ENCODE data around the gene SLC35F5.
"Not testable (repeated sequence)": the region's sequence is repeated elsewhere in the genome, so short reads cannot be mapped to it uniquely, and the experiment has no call there.

The SLC35F5 gene

DNA sequence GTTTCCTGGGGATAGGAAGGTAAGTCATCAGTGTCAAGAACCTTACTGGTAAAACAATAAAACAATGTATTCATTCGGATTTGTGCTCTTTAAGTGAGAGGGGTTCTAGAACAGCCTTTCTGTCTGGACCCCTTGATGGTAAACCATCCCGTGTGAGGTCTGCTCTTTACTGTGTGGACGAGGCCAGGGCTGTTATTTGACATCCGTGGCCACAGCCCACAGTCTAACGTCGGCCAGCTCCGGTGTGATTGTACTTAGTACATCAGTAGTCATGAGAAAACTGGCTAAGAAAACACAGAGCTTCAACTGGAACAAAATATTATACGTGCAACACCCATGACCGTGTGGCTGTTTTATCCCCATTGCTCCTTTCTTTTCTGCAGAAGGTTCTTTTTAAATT is 62.0 kb downstream of the SLC35F5 start:
- no peak for DNase-seq

DNA sequence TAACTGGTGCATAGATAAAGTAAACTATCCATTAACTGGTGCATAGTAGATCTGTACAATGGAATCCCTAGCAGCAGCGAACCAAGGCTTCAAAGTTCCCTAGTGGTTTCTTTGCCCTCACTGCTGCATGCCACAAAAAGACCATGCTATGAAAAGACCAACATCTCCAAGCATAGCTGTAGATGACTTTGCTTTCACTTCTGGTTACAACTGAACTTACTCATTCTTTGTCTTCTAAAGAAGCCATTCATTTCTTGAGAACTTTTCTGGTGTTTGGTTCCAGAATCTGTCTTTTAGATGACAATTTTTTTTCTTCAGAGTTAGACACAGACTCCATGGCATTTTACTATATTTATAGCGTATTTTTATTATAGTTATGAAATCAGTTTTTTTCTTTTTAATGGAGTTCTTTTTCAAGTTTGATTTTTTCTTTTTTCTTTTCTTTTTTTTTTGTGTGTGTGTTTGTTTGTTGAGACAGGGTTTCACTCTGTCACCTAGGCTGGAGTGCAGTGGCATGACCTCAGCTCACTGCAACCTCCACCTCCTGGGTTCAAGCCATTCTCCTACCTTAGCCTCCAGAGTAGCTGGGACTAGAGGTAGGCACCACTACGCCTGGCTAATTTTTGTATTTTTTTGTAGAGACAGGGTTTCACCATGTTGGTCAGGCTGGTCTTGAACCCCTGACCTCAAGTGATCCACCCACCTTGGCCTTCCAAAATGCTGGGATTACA is 63.6 kb downstream of the SLC35F5 start:
- no peak for DNase-seq

DNA sequence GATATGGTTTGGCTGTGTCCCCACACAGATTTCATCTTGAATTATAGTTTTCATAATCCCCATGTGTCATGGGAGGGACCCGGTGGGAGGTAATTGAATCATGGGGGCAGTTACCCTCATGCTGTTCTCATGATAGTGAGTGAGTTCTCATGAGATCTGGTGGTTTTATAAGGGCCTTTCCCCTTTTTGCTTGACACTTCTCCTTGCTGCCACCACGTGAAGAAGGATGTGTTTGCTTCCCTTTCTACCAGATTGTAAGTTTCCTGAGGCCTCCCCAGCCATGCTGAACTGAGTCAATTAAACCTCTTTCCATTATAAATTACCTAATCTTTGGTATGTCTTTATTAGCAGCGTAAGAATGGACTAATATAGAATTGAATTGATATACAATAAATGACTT is 65.6 kb downstream of the SLC35F5 start:
- DNase-seq: not testable (repeated sequence)

DNA sequence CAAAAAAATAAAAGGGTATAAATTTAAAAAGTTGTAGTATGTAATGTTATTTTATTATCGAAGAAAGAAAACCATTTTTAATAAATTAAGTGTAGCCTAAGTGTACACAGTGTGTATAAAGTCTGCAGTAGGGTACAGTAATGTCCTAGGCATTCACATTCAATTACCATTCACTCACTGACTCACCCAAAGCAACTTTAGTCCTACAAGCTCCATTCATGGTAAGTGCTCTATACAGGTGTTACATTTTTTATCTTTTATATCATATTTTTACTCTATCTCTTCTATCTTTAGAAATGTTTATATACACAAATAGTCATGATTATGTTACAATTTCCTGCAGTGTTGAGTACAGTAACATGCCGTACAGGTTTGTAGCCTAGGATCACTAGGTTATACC is 69.9 kb downstream of the SLC35F5 start:
- no peak for DNase-seq

DNA sequence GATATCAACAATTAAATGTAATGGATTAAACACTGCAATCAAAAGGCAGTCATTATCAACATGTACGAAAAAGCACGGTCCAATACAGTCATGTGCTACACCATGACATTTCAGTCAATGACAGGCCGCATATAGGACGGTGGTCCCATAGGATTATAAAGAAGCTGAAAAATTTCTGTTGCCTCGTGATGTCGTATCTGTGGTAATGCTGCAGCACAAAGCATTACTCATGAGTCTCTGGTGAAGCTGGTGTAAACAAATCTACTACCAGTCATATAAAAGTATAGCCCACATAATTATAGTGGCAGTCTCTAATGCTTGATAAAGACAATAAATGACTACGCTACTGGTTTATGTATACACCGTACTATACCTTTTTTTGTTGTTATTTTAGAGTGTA is 71.0 kb downstream of the SLC35F5 start:
- DNase-seq: no peak

DNA sequence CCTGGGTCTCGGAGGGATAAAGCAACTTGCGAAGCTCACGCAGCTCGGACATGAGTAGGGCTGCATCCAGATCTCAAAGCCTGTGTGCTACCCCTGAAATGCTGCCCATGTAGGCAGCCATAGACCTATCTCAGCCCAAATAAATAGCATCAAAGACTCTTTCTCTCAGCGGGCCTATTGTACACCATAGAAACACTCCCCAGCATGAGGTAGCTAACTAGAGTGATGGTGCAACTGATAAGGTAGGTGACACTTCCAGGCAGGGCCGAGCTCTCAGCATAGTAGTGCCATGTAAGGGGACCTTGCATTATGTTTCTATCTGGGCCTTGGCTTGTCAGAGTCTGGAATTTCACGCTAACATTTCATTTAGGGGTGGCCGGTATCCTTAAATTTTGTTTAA is 77.0 kb downstream of the SLC35F5 start:
- no peak for DNase-seq

DNA sequence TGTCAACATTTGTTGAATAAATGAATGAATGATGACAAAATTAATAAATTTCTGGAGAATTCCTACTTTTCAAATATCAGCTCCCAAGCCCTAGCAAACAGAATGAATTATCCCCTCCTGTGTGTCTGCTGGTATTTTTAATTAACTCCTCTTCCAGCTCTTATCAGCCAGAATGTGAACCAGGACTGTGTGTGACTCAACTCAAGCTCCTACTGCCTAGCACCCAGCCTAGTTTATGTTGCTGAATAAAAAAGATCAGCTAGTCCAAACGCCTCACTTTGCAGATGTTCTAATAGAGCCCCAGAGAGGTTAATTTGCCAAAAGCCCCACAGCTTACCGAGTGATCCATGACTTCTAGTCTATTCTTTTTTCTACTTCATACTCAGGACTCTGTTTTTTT is 79.1 kb downstream of the SLC35F5 start:
- no peak for DNase-seq

DNA sequence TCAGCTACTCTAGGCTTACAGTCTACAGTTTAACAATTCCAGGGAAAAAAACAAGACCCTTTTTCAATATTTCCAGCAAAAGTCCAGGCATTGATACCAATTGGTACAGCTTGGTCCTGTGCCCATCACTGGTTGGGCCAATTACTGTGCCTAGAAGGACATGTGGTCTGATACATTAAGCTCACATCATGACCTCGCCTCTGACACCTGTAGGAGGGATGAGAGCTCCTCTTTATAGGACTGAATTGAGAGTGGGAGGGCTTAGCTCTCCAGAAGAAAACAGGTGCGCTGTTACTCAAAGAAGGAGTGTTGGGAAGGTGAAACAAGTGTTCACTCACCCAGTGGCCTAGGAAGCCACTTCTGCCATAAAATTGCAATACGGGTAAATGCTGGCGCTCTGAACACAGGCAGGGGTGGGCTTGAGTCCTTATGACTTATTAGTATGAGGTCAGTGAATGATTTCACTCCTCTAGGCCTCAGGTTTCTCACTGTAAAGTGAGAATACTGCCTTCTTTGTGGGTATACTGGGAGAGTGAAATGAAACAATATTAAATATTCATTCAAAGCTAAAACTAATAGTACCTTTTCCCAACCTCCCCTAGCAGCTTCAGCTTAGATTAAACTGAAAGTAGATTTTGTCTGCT is 79.7 kb downstream of the SLC35F5 start:
- DNase-seq: no peak

DNA sequence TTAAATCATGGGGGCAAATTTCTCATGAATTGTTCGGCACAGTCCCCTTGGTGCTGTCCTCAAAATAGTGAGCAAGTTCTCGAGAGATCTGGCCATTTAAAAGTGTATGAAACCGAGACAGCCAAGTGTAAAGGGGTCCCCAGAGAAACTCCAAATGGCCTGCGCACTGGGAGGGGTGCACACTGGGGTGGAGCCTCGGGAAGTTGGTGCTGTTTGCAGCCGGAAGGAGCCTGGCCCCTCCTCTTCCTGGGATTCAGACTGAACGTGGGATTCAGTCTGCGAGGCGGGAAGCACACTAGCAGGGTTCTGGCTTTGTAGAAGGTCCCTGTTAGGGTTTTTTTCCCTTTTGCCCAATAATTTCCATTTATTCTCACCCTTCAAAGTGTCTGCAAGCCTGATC is 80.6 kb downstream of the SLC35F5 start:
- no peak for DNase-seq

DNA sequence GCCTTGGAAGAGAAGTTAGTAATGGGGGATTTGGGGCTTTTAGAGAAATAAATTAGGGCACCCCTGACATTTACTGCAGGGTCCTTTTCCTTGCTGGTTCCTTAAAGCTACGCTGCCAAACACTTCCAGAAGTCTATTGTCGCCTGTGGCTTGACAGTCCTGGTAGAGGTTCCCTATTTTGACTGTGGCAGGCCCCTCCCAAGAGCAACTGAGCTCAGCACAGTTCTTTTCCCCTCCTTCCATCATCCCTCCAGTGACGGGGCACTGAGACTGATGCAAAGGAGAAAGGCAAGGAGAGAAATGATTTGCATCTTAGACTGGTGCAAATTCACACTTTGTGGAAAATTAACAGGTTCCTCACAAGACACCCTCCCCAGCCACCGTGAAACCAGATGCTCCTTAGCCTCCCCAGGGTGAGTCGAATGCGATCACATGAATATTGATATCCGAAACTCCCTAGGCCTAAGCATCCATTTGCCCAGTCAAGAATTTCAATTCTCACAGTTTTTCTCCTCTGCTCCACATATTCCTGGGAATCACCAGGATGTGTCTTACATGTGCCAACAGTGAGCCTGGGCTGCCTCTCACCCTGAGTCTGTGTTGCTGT is 84.0 kb downstream of the SLC35F5 start:
- no peak for DNase-seq

DNA sequence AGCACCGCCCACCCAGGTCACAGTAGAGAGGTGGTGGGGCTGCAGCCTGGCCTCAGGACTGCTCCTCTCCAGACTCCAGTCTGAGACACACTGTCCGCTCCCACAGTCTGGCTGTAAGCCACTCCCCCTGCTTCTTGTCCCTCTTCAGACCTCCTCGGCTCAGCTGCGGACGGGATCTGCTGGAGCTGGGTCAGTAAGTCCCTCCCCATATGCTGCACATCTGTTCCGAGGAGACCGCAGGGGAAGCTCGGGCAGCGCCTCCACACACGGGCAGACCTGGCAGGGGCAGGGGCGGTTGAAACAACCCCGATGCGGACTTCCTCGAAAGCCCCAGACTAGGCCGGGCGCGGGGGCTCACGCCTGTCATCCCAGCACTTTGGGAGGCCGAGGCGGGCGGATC is 87.4 kb downstream of the SLC35F5 start:
- DNase-seq: not testable (repeated sequence)

DNA sequence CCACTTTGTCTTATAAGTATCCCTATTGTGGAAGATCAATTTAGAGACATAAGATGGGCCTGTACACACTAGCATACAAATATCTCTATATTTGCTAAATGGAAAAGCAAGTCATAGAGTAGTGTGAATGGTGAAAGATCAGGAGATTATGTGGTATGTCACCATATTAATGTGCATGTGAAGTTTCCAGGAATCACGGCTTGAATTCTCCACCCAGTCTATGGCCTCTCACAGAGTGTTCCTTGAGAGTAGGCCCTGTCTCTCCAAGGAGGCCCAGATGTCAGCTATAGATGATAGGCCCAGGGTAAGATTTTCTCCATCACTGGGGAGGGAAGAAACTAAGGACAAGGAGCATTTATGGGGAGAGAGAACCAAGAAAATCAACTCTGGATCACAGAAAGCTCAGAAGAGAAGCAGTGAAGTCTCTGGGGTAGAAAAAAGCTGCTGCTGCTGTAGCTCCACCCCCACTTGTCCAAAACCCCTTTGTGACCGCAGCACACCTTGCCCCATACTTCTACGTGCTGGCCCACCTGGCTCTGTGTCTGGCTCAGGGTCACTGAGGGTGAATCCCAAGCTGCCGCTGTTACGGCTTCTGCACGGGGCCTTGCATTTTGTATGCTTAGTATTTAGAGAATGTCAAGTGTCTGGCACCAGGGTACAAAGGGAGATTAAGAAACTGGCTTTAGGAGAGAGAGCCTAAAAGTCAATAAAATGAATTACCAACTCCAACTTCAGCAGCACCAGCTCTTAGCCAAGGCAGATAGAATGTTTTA is 91.5 kb downstream of the SLC35F5 start:
- not testable (repeated sequence) for DNase-seq

DNA sequence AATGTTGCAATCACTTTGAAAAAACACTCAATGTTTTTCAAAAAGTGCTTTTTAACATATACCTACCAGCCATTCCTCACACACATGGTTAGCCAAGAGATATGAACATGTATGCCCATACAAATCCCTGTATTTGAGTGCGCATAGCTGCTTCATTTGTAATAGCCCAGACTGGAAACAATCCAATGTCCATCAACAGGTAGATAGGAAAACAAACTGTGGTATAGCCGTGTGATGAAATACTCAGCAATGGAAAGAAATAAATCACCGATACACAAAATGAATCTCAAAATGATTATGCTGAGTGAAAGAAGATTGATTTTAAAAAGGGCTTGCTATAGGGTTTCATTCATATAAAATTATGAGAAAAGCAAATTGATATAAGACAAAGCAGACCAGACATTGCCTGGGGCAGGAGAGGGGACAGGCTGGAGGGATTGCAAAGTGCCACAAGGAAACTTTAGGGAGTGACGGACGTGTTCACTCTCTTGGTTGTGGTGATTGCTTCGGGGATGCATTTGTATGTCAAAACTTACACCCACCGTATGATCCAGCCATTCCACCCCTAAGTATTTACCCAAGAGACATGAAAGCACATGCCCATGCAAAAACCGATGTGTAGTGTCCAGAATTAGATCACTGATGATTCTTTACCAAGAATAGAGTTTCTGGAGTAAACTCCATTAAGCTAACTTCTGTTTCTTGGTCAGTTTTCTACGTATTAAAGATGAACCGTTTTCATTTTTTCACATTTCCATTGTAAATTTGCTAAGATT is 93.0 kb downstream of the SLC35F5 start:
- not testable (repeated sequence) for DNase-seq

Data from T-helper 9 cell (primary cell).